Stimulated activated CD8-positive, alpha-beta memory T cell treated with anti-CD3 and anti-CD28 coated beads, Interleukin-2, amount 100 ng/mL, for 1 hour (primary cell): ENCODE measurements around the gene SLC9A1.

Source experiments
- DNase-seq, 2 donors: peaks; one replicate each; pipeline ENCODE4 v3.0.0-alpha.2; 2020; ENCODE audit warnings: low read depth in 2 of 2

SLC9A1 gene

GRCh38 chr1:27102707-27103468 lies 52.0 kb downstream of the SLC9A1 start:
- DNase-seq = peak; percentile 62 to 69

GRCh38 chr1:27102134-27102706 lies 52.7 kb downstream of the SLC9A1 start:
- DNase-seq = no peak

GRCh38 chr1:27101696-27102095 lies 53.2 kb downstream of the SLC9A1 start:
- DNase-seq = no peak

GRCh38 chr1:27101054-27101491 lies 53.9 kb downstream of the SLC9A1 start:
- no peak for DNase-seq

GRCh38 chr1:27100335-27101053 lies 54.4 kb downstream of the SLC9A1 start:
- DNase-seq = no peak

- DNase-seq = no peak
These were observed 55.2 kb downstream of the SLC9A1 start for GRCh38 chr1:27099587-27100334.

GRCh38 chr1:27099135-27099586 lies 55.8 kb downstream of the SLC9A1 start:
- no peak for DNase-seq

- DNase-seq = no peak
These were observed 56.3 kb downstream of the SLC9A1 start for GRCh38 chr1:27098431-27099134.

- peak; percentile 46 for DNase-seq
These were observed 57.4 kb downstream of the SLC9A1 start for GRCh38 chr1:27097484-27097917.

- no peak for DNase-seq
These were observed 59.3 kb downstream of the SLC9A1 start for GRCh38 chr1:27095576-27095975.

- no peak for DNase-seq
These were observed 62.0 kb downstream of the SLC9A1 start for GRCh38 chr1:27092888-27093287.

GRCh38 chr1:27090911-27091310 lies 64.0 kb downstream of the SLC9A1 start:
- DNase-seq = no peak

- DNase-seq = no peak
These were observed 67.3 kb downstream of the SLC9A1 start for GRCh38 chr1:27087371-27088220.

- DNase-seq = no peak
These were observed 68.3 kb downstream of the SLC9A1 start for GRCh38 chr1:27086628-27087027.

GRCh38 chr1:27086026-27086425 lies 68.9 kb downstream of the SLC9A1 start:
- no peak for DNase-seq

GRCh38 chr1:27084107-27084506 lies 70.8 kb downstream of the SLC9A1 start:
- DNase-seq = no peak

GRCh38 chr1:27077968-27078367 lies 77.0 kb downstream of the SLC9A1 start:
- DNase-seq = no peak

- no peak for DNase-seq
These were observed 78.1 kb downstream of the SLC9A1 start for GRCh38 chr1:27076803-27077202.

- no peak for DNase-seq
These were observed 80.6 kb downstream of the SLC9A1 start for GRCh38 chr1:27074175-27074780.

- DNase-seq = no peak
These were observed 83.9 kb downstream of the SLC9A1 start for GRCh38 chr1:27071049-27071416.
